Measurements from ENCODE around the gene ASAP2.

DNA sequence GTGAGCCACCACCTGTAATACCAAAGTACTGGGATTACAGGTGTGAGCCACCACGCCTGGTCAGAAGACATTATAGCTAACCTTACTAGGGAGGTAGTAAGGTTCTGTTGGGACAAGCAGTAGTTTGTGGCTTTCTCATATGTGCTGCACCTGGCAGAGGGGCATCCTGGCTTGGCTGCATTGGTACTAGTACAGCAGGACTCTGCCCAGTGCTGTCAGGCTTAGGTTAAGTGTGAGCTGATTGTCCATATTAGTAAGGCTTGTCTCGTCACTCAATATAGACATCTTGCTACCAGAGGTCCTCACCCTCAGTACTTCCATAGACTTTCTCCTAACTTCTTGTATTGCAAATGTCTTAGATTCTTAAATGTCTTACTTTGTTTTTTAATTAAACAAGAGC, 96.1 kb downstream of the ASAP2 start:
- TF ChIP-seq EZH2 (optimal IDR thresholded peaks at IDR 0.05; ENCODE audit: low read depth, low read length) (no peak), EZH2phosphoT487 (IDR thresholded peaks at IDR 0.05; ENCODE audit: low read length) (no peak)
- TF ChIP-seq, protein P1, sequence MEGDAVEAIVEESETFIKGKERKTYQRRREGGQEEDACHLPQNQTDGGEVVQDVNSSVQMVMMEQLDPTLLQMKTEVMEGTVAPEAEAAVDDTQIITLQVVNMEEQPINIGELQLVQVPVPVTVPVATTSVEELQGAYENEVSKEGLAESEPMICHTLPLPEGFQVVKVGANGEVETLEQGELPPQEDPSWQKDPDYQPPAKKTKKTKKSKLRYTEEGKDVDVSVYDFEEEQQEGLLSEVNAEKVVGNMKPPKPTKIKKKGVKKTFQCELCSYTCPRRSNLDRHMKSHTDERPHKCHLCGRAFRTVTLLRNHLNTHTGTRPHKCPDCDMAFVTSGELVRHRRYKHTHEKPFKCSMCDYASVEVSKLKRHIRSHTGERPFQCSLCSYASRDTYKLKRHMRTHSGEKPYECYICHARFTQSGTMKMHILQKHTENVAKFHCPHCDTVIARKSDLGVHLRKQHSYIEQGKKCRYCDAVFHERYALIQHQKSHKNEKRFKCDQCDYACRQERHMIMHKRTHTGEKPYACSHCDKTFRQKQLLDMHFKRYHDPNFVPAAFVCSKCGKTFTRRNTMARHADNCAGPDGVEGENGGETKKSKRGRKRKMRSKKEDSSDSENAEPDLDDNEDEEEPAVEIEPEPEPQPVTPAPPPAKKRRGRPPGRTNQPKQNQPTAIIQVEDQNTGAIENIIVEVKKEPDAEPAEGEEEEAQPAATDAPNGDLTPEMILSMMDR (IDR thresholded peaks at IDR 0.05; ENCODE audit: low read length): no peak
